ENCODE data around the gene HOXC12. TPM values are rescaled to one million over a fixed set of nuclear protein-coding genes. Genes with fewer than 3 reads are reported as not detected.

Gene HOXC12
- total and polyA plus RNA-seq, 7 donors, result not detected

DNA sequence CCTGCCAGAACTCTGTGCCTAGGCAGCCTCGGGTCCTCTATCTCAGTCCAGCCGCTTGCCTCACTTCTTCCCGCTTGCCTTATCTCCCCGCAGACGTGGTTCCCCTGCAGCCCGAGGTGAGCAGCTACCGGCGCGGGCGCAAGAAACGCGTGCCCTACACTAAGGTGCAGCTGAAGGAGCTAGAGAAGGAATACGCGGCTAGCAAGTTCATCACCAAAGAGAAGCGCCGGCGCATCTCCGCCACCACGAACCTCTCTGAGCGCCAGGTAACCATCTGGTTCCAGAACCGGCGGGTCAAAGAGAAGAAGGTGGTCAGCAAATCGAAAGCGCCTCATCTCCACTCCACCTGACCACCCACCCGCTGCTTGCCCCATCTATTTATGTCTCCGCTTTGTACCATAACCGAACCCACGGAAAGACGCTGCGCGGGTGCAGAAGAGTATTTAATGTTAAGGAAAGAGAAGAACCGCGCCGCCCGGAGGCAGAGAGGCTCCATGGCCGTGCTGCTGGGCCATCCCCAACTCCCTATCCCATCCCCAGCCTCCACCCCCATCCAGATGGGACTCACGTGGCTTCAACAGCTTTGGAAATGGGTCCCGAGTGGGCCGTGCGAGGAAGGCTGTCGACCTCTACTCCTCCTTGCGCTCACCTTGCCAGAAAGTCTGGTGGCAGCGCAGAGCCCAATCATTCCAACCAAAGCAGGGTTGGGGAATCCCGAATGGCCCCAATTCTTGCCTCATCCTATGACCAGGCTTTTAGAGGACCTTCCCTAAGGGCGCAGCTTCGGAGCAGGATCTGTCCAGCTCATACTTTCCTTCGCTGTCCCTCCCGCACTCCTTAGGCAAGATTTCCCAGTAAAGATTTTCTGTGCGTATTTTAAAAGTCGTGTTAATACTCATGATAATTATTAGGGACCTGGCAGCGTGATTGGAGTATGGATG, 9.5 kb upstream of the HOXC12 start:
- 7 to 14% methylated on average over 51 of the region's 51 CpGs for WGBS, 2 donors
- no peaks in the 10 kb centered on the region for H3K9me3 ChIP-seq
- peaks cover 59 to 100% (median 97%) of the 10 kb centered on the region in 3 donors for H3K27me3 ChIP-seq
- intact Hi-C loops (cut with DNase I), result no loop called here
- H3K4me3 ChIP-seq, result no peak overlapping the region
- no peak for DNase-seq
- H3K4me1 ChIP-seq, result peaks cover 0 to 7% (median 0%) of the 10 kb centered on the region in 4 donors
- H3K36me3 ChIP-seq, result no peaks in the 10 kb centered on the region
- TF ChIP-seq CTCF (IDR thresholded peaks at IDR 0.05) (no peak), POLR2A (IDR thresholded peaks at IDR 0.05) (no peak), EP300 (IDR thresholded peaks at IDR 0.05) (no peak), POLR2AphosphoS5 (IDR thresholded peaks at IDR 0.05) (no peak)
- no peak overlapping the region for H3K27ac ChIP-seq

- H3K36me3 ChIP-seq, result no peaks in the 10 kb centered on the region
- no peak overlapping the region for H3K4me3 ChIP-seq
- intact Hi-C loops (cut with DNase I), result no loop called here
- H3K27ac ChIP-seq, result no peak overlapping the region
- peaks cover 68 to 100% (median 99%) of the 10 kb centered on the region in 3 donors for H3K27me3 ChIP-seq
- no peaks in the 10 kb centered on the region for H3K9me3 ChIP-seq
- no peak for DNase-seq
- H3K4me1 ChIP-seq, result peaks cover 0 to 19% (median 12%) of the 10 kb centered on the region in 4 donors
- TF ChIP-seq EP300 (IDR thresholded peaks at IDR 0.05), result no peak
- TF ChIP-seq CTCF (IDR thresholded peaks at IDR 0.05), result no peak
- no peak for TF ChIP-seq POLR2A (IDR thresholded peaks at IDR 0.05)
- no peak for TF ChIP-seq POLR2AphosphoS5 (IDR thresholded peaks at IDR 0.05)
These were observed 7.0 kb upstream of the HOXC12 start for GRCh38 chr12:53947743-53948142.

GRCh38 chr12:53948650-53949593, 5.8 kb upstream of the HOXC12 start:
- H3K36me3 ChIP-seq, result no peaks in the 10 kb centered on the region
- TF ChIP-seq POLR2AphosphoS5 (IDR thresholded peaks at IDR 0.05) (no peak), POLR2A (IDR thresholded peaks at IDR 0.05) (no peak), EP300 (IDR thresholded peaks at IDR 0.05) (no peak), CTCF (IDR thresholded peaks at IDR 0.05) (no peak)

GRCh38 chr12:53949631-53950436, 4.9 kb upstream of the HOXC12 start:
- H3K9me3 ChIP-seq, result no peaks in the 10 kb centered on the region
- TF ChIP-seq CTCF (IDR thresholded peaks at IDR 0.05) (no peak), POLR2AphosphoS5 (IDR thresholded peaks at IDR 0.05) (no peak), POLR2A (IDR thresholded peaks at IDR 0.05) (no peak), EP300 (IDR thresholded peaks at IDR 0.05) (no peak)
- no peak overlapping the region for H3K4me3 ChIP-seq
- no peak for DNase-seq
- peaks cover 0 to 26% (median 12%) of the 10 kb centered on the region in 4 donors for H3K4me1 ChIP-seq
- H3K27ac ChIP-seq, result no peak overlapping the region
- 4% methylated on average over 34 of the region's 34 CpGs for WGBS, 2 donors
- H3K27me3 ChIP-seq, result peaks cover 80 to 100% (median 99%) of the 10 kb centered on the region in 3 donors
- intact Hi-C loops (cut with DNase I), result no loop called here
- H3K36me3 ChIP-seq, result no peaks in the 10 kb centered on the region

More at GRCh38 chr12:53948650-53949593, 5.8 kb upstream of the HOXC12 start:
- WGBS, 2 donors, result 36 to 45% methylated on average over 9 of the region's 9 CpGs
- Histone ChIP-seq H3K27me3 (peaks cover 78 to 100% (median 99%) of the 10 kb centered on the region in 3 donors), H3K4me1 (peaks cover 0 to 25% (median 12%) of the 10 kb centered on the region in 4 donors), H3K4me3 (no peak overlapping the region), H3K27ac (no peak overlapping the region), H3K9me3 (no peaks in the 10 kb centered on the region)
- intact Hi-C loops (cut with DNase I), result no loop called here
- DNase-seq, result no peak
